ENCODE results near the gene CD40.

The CD40 gene

DNA sequence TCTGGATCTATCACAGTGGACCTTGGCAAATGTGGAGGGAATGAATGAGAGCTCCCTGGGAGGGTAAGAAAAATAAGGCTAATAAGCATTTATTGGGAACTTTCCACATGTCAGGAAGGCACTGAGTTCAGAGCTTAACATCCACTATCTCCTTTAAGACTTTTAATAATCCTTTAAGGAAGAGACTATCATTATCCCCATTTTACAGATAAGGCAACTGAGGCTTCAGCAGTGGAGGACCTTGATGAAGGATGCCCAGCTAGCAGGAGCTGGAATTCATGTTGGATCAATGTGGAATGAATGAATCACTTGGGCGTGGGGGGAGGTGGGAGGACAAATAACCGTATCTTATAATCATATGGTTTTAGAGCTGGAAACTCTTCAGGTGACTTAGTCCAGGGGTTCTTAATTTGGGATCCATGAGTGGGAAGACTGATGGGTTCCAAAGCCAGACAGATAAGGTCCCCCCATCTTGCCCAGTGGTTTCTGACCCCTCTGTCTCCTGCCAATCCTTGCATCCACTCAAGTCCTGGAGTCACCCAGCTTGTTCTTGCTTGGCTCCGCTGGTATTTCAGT, 54.9 kb downstream of the CD40 start:
- no peak for TF ChIP-seq ZNF274 (IDR thresholded peaks at IDR 0.05; ENCODE audit: low read depth, low read length)
- H3K4me3 ChIP-seq (ENCODE audit: low read length), result no peak overlapping the region

DNA sequence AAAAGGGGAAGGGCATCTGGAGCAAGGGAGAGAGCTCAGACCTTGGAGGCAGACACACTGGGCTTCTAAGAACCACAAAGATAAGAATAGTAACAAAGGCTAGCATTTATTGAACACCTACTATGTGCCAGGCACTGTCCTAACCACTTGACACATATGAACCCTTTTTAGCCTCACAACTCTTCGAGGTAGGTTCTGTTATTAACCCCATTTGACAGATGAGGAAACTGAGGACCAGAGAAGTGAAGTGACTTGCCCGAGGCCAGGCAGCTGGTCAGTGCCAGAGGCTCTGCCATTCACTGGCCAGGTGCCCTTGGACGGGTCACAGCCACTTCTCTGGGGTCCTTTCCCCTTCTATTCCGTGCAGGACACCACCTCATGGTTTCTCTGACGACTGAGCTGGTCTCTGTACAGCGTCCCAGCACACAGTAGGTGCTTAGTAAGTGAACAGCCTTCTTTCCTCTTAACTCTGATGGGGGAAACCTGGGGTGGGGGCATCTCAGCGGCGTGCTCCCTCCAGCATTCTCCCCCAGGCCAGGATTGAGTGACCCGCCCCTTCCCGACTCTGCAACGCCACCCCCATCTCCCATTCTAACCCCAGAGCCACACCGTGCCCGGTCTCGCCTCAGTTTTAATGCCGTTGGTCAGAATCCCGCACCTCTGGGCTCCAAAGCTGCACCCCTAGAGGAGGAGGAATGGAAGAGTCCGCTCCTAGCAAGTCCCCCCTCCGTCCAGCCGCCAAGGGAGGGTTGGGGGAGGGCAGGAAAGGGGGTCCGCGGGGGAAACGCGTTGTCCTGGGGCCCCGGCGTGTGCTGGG, 55.7 kb downstream of the CD40 start:
- no peak for TF ChIP-seq ZNF274 (IDR thresholded peaks at IDR 0.05; ENCODE audit: low read depth, low read length)
- no peak overlapping the region for H3K4me3 ChIP-seq (ENCODE audit: low read length)

DNA sequence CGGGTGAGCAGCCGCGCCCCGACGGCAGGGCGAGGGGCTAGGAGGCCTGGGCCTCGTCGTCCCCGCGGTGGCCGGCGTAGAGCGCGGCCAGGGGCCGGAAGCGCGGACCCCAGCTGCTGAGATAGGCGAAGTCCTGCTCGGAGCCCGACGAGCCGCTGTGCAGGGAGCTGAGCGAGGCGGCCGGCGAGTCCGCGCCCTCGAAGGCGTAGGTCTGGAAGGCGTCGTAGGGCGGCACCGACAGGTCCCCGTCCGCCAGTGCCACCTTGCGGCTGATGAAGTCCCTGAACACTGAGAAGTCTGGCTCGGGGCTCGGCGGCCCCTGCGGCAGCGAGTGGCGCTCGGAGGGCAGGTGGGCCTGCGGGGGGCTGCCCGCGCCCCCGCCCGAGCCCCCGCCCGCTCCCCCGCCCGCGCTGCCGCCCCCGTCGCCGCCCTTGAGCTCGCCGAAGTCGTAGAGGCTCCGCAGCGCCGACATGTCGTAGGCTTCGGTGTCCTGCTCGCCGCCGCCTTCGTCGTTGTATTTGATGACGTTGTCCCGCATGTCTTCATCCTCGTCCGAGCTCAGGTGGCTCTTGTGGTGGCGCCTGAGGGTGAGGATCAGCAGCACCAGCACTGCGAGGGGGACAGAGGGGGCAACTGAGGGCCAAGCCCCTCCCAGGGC, 56.5 kb downstream of the CD40 start:
- no peak overlapping the region for H3K4me3 ChIP-seq (ENCODE audit: low read length)
- TF ChIP-seq ZNF274 (IDR thresholded peaks at IDR 0.05; ENCODE audit: low read depth, low read length), result no peak

DNA sequence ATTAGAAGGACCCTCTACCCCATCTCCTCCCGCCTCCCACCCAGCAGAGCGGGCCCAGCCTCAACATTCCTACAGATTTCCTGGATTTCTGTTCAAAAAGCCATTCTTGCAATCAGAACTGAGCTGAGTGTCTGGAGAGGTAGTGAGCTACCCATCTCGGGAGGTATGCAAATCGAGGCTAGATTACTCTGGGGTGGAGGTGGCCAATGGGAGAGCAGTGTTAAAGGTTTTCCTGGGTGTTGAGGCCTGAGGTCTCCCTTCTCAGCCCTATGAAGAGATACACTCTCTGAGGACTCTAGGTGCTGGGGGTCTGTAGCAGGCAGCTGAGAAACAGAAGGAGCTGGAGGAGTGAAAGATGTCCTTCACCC, 57.0 kb downstream of the CD40 start:
- no peak overlapping the region for H3K4me3 ChIP-seq (ENCODE audit: low read length)
- TF ChIP-seq ZNF274 (IDR thresholded peaks at IDR 0.05; ENCODE audit: low read depth, low read length), result no peak

DNA sequence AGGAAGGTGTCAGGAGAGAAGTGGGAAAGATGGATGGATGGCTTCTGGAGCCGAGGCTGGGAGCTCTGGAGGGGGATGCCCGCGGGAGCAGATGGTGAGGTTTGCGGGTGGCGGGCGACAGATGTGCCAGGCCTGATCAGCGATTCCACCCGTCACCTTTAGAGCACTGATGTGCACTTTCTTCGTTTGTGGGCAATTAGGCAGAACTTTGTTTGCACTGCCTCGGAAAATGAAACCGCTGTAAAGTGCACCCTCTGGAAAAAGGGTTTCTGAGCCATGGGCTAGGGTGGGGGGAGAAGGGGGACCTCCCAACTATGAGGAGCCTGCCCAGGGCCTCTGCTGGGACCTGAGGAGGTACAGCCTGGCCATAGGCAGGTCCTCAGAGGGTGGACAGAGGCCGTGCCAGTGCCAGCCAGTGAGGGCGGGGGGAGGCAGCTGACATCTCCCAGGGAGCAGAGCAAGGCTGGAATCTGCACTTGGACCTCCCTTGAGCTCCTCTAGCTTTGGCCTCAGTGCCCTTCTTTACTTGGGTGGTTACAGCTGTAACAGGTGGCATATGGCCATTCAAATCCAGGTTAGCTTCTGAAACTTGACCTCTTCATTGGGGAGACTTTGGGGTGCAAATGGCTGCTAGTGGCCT, 58.7 kb downstream of the CD40 start:
- no peak overlapping the region for H3K4me3 ChIP-seq (ENCODE audit: low read length)
- no peak for TF ChIP-seq ZNF274 (IDR thresholded peaks at IDR 0.05; ENCODE audit: low read depth, low read length)

DNA sequence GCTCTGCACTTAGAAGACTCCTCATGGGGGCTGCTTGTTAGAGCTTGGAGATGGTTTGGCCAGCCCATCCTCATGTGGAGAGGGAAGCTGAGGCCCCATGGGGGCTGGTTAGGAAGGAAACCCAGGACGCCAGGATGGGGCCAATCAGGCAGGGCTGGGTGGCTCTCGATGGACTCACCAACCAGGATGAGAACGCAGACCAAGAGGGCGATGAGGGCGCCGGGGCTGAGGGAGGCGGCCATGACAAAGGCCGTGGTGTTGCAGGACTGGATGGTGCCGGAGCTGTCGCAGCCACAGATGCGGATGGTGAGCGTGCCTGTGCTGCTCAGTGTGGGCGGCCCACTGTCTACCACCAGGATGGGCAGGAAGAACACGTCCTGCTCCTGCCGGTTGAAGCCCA, 59.7 kb downstream of the CD40 start:
- no peak overlapping the region for H3K4me3 ChIP-seq (ENCODE audit: low read length)
- TF ChIP-seq ZNF274 (IDR thresholded peaks at IDR 0.05; ENCODE audit: low read depth, low read length), result no peak

DNA sequence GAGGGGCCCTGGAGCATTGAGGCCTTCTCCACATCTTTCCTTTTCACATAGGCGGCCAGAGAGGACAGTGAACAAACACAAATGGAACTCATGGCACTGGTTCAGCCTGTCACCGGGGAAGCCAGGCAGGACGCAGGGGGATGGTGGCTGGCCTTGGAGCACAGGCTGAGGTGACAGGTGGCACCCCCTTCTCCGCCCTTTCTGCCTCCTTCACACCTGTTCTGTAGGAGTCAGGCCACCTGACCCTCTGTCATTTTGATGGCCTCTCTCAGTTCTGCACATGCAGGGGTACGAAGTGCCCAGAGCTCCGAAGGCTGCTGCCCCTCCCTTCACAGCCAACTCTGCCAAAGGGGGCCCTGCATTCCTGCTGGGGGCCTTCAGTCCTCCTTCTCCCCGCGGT, 60.8 kb downstream of the CD40 start:
- no peak for TF ChIP-seq ZNF274 (IDR thresholded peaks at IDR 0.05; ENCODE audit: low read depth, low read length)

More for the DNA sequence above, 60.8 kb downstream of the CD40 start:
- no peak overlapping the region for H3K4me3 ChIP-seq (ENCODE audit: low read length)
